Nephron (organoid): ENCODE measurements around the gene DIDO1.
"Not testable (repeated sequence)": the region's sequence is repeated elsewhere in the genome, so short reads cannot be mapped to it uniquely, and the experiment has no call there.

Experiments used
- H3K27ac Mint-ChIP-seq, 3 experiments: 2 replicates each; pipeline ENCODE4 v1.8.0; 2020; ENCODE audit warnings: mixed read lengths in 3 of 3, mild to moderate bottlenecking in 2 of 3, moderate library complexity in 1 of 3
- H3K27me3 Mint-ChIP-seq: 2 replicates; pipeline ENCODE4 v1.8.0; 2021; ENCODE audit warnings: low read depth, mild to moderate bottlenecking, moderate library complexity, mixed read lengths
- H3K36me3 Mint-ChIP-seq: 2 replicates; pipeline ENCODE4 v1.8.0; 2020; ENCODE audit warnings: low read depth, mixed read lengths
- H3K4me1 Mint-ChIP-seq: 2 replicates; pipeline ENCODE4 v1.8.0; 2020; ENCODE audit warnings: mixed read lengths
- H3K4me3 Mint-ChIP-seq, 3 experiments: 2 replicates each; pipeline ENCODE4 v1.8.0; 2020; ENCODE audit warnings: mild to moderate bottlenecking in 3 of 3, mixed read lengths in 3 of 3, moderate library complexity in 2 of 3
- H3K9me3 Mint-ChIP-seq: 2 replicates; pipeline ENCODE4 v1.8.0; 2020; ENCODE audit warnings: mixed read lengths
- TF ChIP-seq, protein P1 (sequence below), 3 experiments: fragments of 200-600 bp; sonication (generic); IDR thresholded peaks; one replicate each; pipeline ENCODE4 v1.5.0; 2021; ENCODE audit warnings: antibody characterized with exemption in 3 of 3; ENCODE audit not compliant: unreplicated experiment in 3 of 3

Gene DIDO1

DNA sequence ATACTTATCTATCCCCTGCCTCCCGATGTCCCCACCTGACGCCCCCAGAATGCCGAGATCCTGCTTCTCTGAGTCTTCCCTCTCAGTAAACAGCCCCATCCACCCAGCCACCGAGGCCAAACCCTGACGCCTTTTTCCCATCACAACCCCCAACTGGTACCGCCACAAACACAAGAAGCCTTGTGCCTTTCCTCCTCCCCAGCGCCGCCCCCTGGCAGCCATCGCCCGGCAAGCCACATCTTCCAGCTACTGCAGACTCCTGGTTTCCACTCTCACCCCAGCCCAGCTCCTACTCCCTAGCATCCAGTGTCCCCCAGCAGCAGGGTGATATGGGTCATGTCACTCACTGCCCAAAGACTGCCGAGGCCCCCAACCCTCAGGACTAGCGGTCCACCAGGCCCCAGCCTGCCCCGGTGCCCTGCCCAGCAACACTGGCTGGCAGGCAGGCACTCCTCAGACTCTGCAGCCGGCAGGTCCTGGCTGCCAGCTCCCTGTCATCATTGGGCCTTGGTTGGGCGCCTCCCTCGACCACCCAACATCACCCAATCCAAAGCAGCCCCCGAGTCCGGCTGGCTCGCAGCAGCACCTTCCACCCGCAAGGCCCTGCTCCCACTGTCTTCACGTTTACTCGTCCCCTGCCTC is 75.9 kb downstream of the DIDO1 start:
- peaks cover 38% of the 10 kb centered on the region for H3K36me3 Mint-ChIP-seq
- TF ChIP-seq, protein P1, sequence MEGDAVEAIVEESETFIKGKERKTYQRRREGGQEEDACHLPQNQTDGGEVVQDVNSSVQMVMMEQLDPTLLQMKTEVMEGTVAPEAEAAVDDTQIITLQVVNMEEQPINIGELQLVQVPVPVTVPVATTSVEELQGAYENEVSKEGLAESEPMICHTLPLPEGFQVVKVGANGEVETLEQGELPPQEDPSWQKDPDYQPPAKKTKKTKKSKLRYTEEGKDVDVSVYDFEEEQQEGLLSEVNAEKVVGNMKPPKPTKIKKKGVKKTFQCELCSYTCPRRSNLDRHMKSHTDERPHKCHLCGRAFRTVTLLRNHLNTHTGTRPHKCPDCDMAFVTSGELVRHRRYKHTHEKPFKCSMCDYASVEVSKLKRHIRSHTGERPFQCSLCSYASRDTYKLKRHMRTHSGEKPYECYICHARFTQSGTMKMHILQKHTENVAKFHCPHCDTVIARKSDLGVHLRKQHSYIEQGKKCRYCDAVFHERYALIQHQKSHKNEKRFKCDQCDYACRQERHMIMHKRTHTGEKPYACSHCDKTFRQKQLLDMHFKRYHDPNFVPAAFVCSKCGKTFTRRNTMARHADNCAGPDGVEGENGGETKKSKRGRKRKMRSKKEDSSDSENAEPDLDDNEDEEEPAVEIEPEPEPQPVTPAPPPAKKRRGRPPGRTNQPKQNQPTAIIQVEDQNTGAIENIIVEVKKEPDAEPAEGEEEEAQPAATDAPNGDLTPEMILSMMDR (IDR thresholded peaks at IDR 0.05; ENCODE audit: unreplicated experiment in 3 of 3) = no peak
- no peak overlapping the region for H3K27ac Mint-ChIP-seq
- peaks cover 3% of the 10 kb centered on the region for H3K27me3 Mint-ChIP-seq
- H3K9me3 Mint-ChIP-seq = no peaks in the 10 kb centered on the region
- peaks cover 20% of the 10 kb centered on the region for H3K4me1 Mint-ChIP-seq
- no peak overlapping the region for H3K4me3 Mint-ChIP-seq

DNA sequence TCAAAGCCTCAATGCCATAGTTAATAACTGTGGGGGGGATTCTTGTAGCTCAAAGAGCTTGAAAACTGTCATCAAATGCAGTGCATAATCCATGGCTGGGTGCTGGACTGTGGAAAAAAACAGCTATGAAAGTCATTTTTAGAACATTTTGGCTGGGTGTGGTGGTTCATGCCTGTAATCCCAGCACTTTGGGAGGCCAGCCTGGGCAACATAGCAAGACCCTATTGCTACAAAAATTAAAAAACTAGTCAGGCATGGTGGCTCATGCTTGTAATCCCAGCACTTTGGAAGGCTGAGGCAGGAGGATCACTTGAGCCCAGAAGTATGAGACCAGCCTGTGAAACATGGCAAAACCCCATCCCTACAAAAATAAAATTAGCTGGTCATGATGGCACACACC is 76.9 kb downstream of the DIDO1 start:
- no peak overlapping the region for H3K27ac Mint-ChIP-seq
- TF ChIP-seq, protein P1 (IDR thresholded peaks at IDR 0.05; ENCODE audit: unreplicated experiment in 3 of 3) = no peak
- no peaks in the 10 kb centered on the region for H3K9me3 Mint-ChIP-seq
- peaks cover 3% of the 10 kb centered on the region for H3K27me3 Mint-ChIP-seq
- H3K36me3 Mint-ChIP-seq = peaks cover 34% of the 10 kb centered on the region
- peaks cover 22% of the 10 kb centered on the region for H3K4me1 Mint-ChIP-seq
- no peak overlapping the region for H3K4me3 Mint-ChIP-seq

DNA sequence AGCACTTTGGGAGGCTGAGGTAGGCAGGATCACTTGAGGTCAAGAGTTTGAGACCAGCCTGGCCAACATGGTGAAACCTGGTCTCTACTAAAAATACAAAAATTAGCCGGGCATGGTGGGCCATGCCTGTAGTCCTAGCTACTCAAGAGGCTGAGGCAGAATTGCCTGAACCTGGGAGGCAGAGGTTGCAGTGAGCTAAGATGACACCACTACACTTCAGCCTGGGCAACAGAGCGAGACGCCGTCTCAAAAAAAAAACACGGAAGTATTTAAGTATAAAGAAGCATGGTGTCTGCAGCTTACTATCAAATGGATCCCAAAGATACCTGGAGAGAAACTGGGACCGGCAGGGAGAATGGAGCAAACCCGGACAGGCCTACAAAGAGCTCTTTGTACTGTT is 77.4 kb downstream of the DIDO1 start:
- H3K9me3 Mint-ChIP-seq, H3K27ac Mint-ChIP-seq, H3K27me3 Mint-ChIP-seq, H3K4me3 Mint-ChIP-seq: not testable (repeated sequence)
- Mint-ChIP-seq H3K4me1 (peaks cover 22% of the 10 kb centered on the region), H3K36me3 (peaks cover 32% of the 10 kb centered on the region)

DNA sequence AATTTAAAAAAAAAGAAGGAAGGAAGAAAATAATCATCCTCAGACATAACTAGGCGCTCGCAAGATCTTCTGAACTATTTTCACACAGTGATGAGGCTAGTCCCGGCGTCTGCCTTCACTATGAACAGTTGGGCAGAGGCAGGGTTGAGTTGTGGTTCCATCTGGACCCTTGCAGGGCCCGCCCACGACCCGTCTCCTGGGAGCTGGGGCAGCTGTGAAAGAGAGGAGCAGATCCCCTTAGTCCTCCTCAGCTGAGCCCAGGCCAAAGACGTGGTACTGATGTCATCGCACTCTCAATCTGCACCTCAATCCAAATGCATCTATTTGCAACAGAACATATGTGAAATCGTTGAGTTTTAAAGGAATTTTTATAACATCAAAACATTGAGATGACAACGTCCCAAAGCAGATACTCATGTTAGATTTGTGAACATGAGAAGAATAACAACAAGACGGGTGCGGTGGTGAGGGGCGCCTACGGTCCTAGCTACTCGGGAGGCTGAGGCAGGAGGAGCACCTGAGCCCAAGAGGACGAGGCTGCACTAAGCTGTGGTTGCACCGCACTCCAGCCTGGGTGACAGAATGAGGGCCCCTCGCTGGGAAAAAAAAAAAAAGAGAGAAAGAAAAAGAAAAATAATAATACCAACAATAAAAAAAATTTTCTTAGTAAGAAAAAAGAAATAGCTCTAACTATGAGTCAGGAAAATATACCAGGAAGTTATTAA is 80.0 kb downstream of the DIDO1 start:
- H3K4me3 Mint-ChIP-seq = no peak overlapping the region
- TF ChIP-seq, protein P1 (IDR thresholded peaks at IDR 0.05; ENCODE audit: unreplicated experiment in 3 of 3) = no peak
- H3K36me3 Mint-ChIP-seq = peaks cover 20% of the 10 kb centered on the region
- peaks cover 3% of the 10 kb centered on the region for H3K27me3 Mint-ChIP-seq
- H3K9me3 Mint-ChIP-seq = no peaks in the 10 kb centered on the region
- H3K4me1 Mint-ChIP-seq = peaks cover 22% of the 10 kb centered on the region
- peak overlapping the region in 1 of 3 experiments; percentile 13 for H3K27ac Mint-ChIP-seq

DNA sequence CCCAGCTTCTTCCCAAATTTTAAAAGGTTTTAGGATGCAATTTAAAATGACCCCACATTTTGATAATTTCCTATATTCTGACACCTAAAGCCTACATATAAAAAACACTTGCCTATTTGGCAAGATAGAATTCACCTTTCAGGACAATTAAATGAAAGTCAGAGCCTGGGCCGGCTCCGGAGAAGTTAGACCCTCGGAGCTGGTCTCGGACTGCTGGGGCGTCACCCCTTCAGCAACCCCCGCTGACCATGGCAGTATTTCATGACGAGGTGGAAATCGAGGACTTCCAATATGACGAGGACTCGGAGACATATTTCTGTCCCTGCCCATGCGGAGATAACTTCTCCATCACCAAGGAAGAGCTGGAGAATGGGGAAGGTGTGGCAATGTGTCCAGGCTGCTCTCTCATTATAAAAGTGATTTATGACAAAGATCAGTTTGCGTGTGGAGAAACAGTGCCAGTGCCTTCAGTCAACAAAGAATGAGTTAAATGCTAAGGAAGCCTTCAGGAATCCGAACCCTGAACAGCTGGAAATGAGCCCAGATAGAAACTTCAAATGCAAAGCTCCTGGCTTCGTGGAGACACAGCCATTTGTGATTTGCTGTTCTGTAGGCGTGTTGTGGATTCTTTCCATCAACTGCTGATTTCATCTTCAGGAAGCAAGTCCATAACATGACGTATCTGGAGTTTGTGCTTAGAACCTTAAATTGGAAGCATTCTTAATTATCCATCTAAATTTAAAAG is 80.7 kb downstream of the DIDO1 start:
- no peaks in the 10 kb centered on the region for H3K9me3 Mint-ChIP-seq
- no peak overlapping the region for H3K4me3 Mint-ChIP-seq
- H3K27me3 Mint-ChIP-seq = peaks cover 3% of the 10 kb centered on the region
- peaks cover 20% of the 10 kb centered on the region for H3K36me3 Mint-ChIP-seq
- peak overlapping the region in 1 of 3 experiments; percentile 13 for H3K27ac Mint-ChIP-seq
- H3K4me1 Mint-ChIP-seq = peaks cover 26% of the 10 kb centered on the region
- TF ChIP-seq, protein P1 (IDR thresholded peaks at IDR 0.05; ENCODE audit: unreplicated experiment in 3 of 3) = no peak

DNA sequence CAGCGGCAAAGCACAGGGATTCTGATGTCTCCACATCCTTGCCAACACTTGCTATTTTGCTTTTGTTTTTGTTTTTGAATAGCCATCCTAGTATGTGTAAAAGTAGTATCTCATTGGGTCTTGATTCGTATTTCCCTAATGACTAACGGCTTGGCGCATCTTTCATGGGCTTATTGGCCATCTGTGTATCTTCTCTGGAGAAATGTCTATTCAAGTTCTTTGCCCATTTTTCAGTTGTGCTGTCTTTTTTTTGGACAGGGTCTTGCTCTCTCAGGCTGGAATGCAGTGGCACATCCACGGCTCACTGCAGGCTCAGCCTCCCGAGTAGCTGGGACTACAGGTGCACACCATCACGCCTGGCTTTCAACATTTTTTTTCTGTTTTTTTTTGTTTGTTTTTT is 82.1 kb downstream of the DIDO1 start:
- Mint-ChIP-seq H3K4me3 (no peak overlapping the region), H3K4me1 (peaks cover 26% of the 10 kb centered on the region), H3K27me3 (peaks cover 3% of the 10 kb centered on the region), H3K27ac (no peak overlapping the region), H3K9me3 (no peaks in the 10 kb centered on the region), H3K36me3 (peaks cover 16% of the 10 kb centered on the region)
- TF ChIP-seq, protein P1 (IDR thresholded peaks at IDR 0.05; ENCODE audit: unreplicated experiment in 3 of 3) = no peak
